Activated naive CD8-positive, alpha-beta T cell treated with anti-CD3 and anti-CD28 coated beads, Interleukin-2, amount 50 U/mL, for 16 hours (primary cell): ENCODE measurements around the gene PRSS56.

Source experiments
- DNase-seq: peaks from one replicate; pipeline ENCODE4 v3.0.0-alpha.2; 2020; ENCODE audit warnings: low read depth, low spot score

The PRSS56 gene

GRCh38 chr2:232502511-232502910 is 17.7 kb upstream of the PRSS56 start:
- no peak for DNase-seq

- no peak for DNase-seq
These were observed 17.0 kb upstream of the PRSS56 start for GRCh38 chr2:232502911-232503808.

GRCh38 chr2:232503809-232504323 is 16.3 kb upstream of the PRSS56 start:
- DNase-seq, result no peak

- DNase-seq, result no peak
These were observed 15.8 kb upstream of the PRSS56 start for GRCh38 chr2:232504438-232504837.

- no peak for DNase-seq
These were observed 14.3 kb upstream of the PRSS56 start for GRCh38 chr2:232505856-232506255.

GRCh38 chr2:232506709-232507108 is 13.5 kb upstream of the PRSS56 start:
- DNase-seq, result no peak

GRCh38 chr2:232508251-232508650 is 11.9 kb upstream of the PRSS56 start:
- no peak for DNase-seq

- no peak for DNase-seq
These were observed 8.8 kb upstream of the PRSS56 start for GRCh38 chr2:232511336-232511890.

- no peak for DNase-seq
These were observed 7.6 kb upstream of the PRSS56 start for GRCh38 chr2:232512602-232513001.

GRCh38 chr2:232513353-232513752 is 6.8 kb upstream of the PRSS56 start:
- DNase-seq, result no peak

GRCh38 chr2:232515639-232516038 is 4.5 kb upstream of the PRSS56 start:
- DNase-seq, result no peak

GRCh38 chr2:232516551-232516950 is 3.6 kb upstream of the PRSS56 start:
- no peak for DNase-seq

- DNase-seq, result no peak
These were observed 1.3 kb upstream of the PRSS56 start for GRCh38 chr2:232518844-232519243.

- DNase-seq, result no peak
These were observed 301 bp downstream of the PRSS56 start for GRCh38 chr2:232520489-232520888.

- no peak for DNase-seq
These were observed 910 bp downstream of the PRSS56 start for GRCh38 chr2:232521098-232521497.

GRCh38 chr2:232521959-232522622 is 1.9 kb downstream of the PRSS56 start:
- DNase-seq, result peak; percentile 53

GRCh38 chr2:232522623-232523401 is 2.6 kb downstream of the PRSS56 start:
- no peak for DNase-seq

GRCh38 chr2:232523402-232523681 is 3.2 kb downstream of the PRSS56 start:
- DNase-seq, result no peak

- no peak for DNase-seq
These were observed 3.8 kb downstream of the PRSS56 start for GRCh38 chr2:232523682-232524597.

GRCh38 chr2:232524771-232525170 is 4.6 kb downstream of the PRSS56 start:
- DNase-seq, result no peak

- no peak for DNase-seq
These were observed 5.0 kb downstream of the PRSS56 start for GRCh38 chr2:232525199-232525598.
